Large intestine (tissue), 3 donors: ENCODE measurements around the gene DOLK. TPM values are rescaled to one million over a fixed set of nuclear protein-coding genes. Genes with fewer than 3 reads are reported as not detected.

Experiments used
- DNase-seq, 2 donors: peaks; one replicate each; pipeline versions ENCODE4 v3.0.0 to v3.0.0-alpha.2; 2013
- H3K27ac ChIP-seq: one replicate; pipeline ENCODE4 v1.5.1; 2013; ENCODE audit warnings: low read length
- H3K27me3 ChIP-seq: 2 replicates; pipeline ENCODE4 v1.6.1; 2013; ENCODE audit warnings: low read length; ENCODE audit not compliant: control insufficient read depth, insufficient read depth
- H3K36me3 ChIP-seq: 2 replicates; pipeline ENCODE4 v1.6.1; 2013; ENCODE audit warnings: low read length; ENCODE audit not compliant: control insufficient read depth, insufficient read depth
- H3K4me1 ChIP-seq: one replicate; pipeline ENCODE4 v1.6.1; 2013; ENCODE audit warnings: low read length; ENCODE audit not compliant: control insufficient read depth, insufficient read depth
- H3K4me3 ChIP-seq: one replicate; pipeline ENCODE4 v1.5.1; 2013; ENCODE audit warnings: low read length
- H3K9me3 ChIP-seq: one replicate; pipeline ENCODE4 v1.6.1; 2013; ENCODE audit warnings: mild to moderate bottlenecking, low read depth, low read length, moderate library complexity; ENCODE audit not compliant: control insufficient read depth
- WGBS: methylation state at CpG from one replicate; pipeline ENCODE4 v1.1.5; 2013; ENCODE audit warnings: low lambda C conversion rate; ENCODE audit not compliant: insufficient coverage; 5-methylcytosine and 5-hydroxymethylcytosine counted together
- polyA plus RNA-seq: library from polyadenylated mRNA; unstranded; fragments of 120-200 nt; gene quantifications from one replicate; pipeline ENCODE4 v1.2.1, GENCODE V29; 2013

Gene DOLK
- polyA plus RNA-seq, 1 donor = 14.8 TPM

DNA sequence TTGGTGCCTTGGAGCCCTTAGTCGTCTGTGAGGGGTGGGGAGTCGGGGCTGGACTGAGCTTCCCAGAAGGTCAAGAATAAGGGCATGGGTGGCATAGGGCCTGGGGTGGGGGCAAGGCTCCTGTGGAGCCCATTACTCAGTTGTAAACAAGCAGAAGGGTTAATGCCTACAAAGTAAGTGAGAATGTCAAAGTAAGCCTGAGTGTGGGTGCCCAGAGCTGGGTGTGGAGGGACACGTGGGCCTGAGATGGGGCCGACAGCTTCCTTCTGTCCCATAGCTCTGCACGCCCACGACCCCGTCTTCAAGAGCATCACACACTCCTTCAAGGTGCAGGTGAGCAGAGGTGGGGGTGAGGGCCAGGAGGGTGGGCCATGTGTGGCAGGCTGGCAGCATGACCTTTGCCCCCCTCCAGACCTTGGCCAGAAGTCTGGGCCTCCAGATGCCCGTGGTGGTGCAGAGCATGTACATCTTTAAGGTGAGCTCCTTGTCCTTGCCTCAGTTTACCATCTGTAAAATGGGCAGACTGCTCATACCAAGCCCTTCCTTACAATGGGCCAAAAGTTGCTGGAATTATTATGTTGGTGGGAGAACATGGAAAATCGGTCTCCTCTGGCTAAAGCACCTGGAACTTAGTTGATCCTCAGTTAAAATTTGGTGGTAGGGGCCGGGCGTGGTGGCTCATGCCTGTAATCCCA lies 11.1 kb downstream of the DOLK start:
- no peaks in the 10 kb centered on the region for H3K9me3 ChIP-seq
- no peak overlapping the region for H3K27ac ChIP-seq
- H3K36me3 ChIP-seq = no peaks in the 10 kb centered on the region
- H3K27me3 ChIP-seq = no peaks in the 10 kb centered on the region
- WGBS = no CpG with 5 or more reads among the region's 11 CpGs
- H3K4me1 ChIP-seq = no peaks in the 10 kb centered on the region
- no peak for DNase-seq
- no peak overlapping the region for H3K4me3 ChIP-seq

DNA sequence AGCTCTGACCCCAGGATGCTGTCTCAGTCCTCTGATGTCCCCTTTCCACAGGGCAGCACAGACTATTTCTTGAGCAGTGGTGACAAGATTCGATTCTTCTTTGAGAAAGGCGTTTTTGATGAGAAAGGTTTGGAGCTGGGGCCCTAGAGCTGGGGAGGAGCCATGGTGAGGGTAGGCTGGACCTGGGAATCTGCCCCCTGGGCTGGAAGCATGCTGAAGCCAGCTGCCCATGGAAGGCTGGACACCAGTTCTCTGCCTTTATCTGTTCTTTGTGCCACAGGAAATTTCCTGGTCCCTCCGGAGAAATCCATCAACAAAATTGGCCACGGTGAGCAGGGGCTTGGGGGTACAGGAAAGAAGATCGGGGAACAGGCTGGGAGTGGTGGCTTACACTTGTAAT lies 13.7 kb downstream of the DOLK start:
- no CpG with 5 or more reads among the region's 5 CpGs for WGBS
- H3K9me3 ChIP-seq = no peaks in the 10 kb centered on the region

DNA sequence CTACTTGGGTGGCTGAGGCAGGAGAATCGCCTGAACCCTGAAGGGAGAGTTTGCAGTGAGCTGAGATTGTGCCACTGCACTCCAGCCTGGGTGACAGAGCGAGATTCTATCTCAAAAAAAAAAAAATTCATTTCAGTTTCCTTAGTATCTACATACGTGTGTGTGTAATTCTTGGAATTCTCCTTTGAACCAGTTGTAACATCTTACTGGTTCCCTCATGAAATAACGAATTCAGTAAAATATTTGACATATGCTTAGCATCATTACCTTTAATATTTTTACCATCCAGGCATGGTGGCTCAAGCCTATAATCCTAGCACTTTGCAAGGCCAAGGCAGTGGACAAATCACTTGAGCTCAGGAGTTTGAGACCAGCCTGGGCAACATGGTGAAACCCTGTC lies 17.8 kb downstream of the DOLK start:
- Histone ChIP-seq H3K27me3 (no peaks in the 10 kb centered on the region), H3K4me1 (no peaks in the 10 kb centered on the region), H3K4me3 (no peak overlapping the region), H3K36me3 (no peaks in the 10 kb centered on the region), H3K9me3 (no peaks in the 10 kb centered on the region), H3K27ac (no peak overlapping the region)
- no peak for DNase-seq
- no CpG with 5 or more reads among the region's 4 CpGs for WGBS

More for the DNA sequence above, 13.7 kb downstream of the DOLK start:
- H3K27me3 ChIP-seq = no peaks in the 10 kb centered on the region
- H3K4me1 ChIP-seq = no peaks in the 10 kb centered on the region
- no peak for DNase-seq
- no peaks in the 10 kb centered on the region for H3K36me3 ChIP-seq
- H3K27ac ChIP-seq = no peak overlapping the region
- no peak overlapping the region for H3K4me3 ChIP-seq

DNA sequence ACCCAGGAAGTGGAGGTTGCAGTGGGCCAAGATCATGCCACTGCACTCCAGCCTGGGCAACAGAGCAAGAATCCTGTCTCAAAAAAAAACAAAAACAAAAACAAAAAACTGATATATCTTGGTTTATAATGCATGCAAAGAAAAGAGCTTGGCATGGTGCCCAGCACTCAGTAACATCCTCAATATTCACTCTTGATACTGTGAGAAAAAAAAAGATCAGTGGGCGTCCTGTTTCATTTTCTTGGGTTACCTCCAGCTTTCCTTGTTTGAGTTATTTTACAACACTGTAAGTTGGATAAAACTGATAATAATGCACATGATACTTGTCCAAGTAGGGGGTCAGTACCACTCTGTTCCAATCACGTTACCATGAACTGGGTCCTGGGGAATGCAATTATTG lies 18.8 kb downstream of the DOLK start:
- H3K27ac ChIP-seq = no peak overlapping the region
- H3K4me3 ChIP-seq = no peak overlapping the region
- no CpG with 5 or more reads among the region's 2 CpGs for WGBS
- H3K9me3 ChIP-seq = no peaks in the 10 kb centered on the region
- no peaks in the 10 kb centered on the region for H3K4me1 ChIP-seq
- no peaks in the 10 kb centered on the region for H3K27me3 ChIP-seq
- H3K36me3 ChIP-seq = no peaks in the 10 kb centered on the region
- DNase-seq = no peak

DNA sequence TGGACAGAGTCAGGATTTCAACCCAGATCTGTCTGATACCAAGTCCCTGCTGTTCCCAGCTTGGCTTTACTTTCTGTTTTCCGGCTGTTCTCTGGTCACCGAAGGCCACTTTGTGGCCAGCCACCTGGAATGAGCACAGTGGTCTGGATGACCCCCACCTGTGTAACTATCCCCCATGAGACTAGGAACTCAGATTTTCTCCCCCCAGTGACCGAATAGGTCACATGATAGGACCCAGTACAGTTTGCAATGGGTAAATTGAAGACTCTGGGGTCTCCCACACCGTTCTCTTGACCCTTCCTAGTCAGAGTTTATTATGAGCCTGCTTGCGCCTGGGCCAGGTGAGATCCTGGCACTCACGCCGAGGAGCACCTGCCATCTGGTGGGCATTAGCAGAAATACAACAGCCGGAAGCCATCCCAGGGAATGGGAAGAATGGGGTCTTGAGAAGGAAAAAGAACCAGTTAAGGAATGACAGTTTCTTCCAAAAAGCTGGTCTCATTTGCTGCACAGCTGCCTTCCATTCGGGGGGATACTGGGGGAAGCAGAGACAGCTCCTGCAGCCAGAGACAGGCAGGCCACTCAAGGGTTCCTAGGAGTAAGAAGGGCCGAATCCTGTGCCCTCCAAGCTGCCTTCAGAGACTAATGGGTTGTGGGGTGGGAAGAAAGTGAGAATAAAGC lies 19.5 kb downstream of the DOLK start:
- no peak overlapping the region for H3K27ac ChIP-seq
- WGBS = no CpG with 5 or more reads among the region's 10 CpGs
- H3K27me3 ChIP-seq = no peaks in the 10 kb centered on the region
- H3K4me1 ChIP-seq = no peaks in the 10 kb centered on the region
- DNase-seq = peak; percentile 29 to 39
- no peaks in the 10 kb centered on the region for H3K9me3 ChIP-seq
- no peak overlapping the region for H3K4me3 ChIP-seq
- H3K36me3 ChIP-seq = no peaks in the 10 kb centered on the region

DNA sequence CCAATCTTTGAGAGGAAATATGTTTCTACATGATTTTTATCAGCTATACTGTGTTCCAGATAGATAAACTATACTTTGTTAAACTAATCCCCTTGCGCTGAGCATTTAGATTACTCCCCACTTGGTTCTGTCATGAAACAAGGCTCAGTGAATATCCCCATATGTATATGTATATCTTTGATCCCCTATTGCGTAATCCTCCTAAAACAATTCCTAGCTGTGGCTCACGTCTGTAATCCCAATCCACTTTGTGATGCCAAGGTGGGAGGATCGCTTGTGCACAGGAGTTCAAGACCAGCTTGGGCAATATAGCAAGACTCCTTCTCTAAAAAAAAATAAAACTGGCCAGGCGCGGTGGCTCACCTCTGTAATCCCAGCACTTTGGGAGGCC lies 23.9 kb downstream of the DOLK start:
- DNase-seq = no peak
- WGBS = 100% methylated on average over 1 of the region's 6 CpGs
- Histone ChIP-seq H3K27me3 (no peaks in the 10 kb centered on the region), H3K4me1 (peaks cover 13% of the 10 kb centered on the region), H3K4me3 (no peak overlapping the region), H3K36me3 (no peaks in the 10 kb centered on the region), H3K27ac (no peak overlapping the region), H3K9me3 (no peaks in the 10 kb centered on the region)

DNA sequence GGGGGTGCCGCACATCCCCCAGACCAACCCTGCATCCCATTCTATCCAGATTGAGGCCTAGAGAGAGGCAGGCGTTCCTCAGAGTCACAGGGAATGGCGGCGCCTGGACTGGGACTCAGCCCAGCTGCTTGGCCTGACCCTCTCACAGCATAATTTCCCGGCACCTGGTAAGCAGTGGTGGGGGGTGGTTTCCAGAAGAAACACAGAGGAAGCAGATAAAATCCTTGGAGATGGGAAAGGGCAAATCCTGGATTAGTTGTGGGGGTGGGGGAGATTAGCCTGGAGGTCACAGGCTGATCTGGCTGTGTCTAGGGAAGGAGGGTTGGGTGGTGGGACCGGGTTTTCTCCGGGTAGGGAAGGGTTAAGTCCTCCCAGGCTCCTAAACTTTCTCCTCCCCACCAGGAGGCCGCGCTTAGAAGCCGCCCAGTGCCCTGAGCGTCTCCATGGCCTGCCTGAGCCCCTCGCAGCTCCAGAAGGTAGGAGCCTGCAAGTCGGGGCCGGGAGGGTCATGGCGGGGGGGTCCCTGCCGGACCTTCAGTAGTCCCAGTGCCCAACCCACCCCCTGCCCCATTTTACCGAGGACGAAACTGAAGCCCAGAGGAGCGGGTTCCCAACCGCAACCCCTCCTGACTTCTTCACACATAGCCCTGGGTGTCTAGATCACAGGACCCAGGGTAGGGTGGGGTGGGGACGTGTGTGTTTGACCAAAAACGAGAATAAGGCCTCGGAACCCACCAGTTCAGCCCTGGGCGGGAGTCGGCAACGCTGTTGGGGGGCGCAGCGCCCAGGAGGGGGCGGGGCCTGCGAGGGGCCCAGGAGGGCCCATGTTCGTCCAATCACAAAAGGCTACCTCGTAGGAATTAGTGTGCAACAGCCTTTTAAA lies 25.3 kb downstream of the DOLK start:
- Histone ChIP-seq H3K4me3 (peak overlapping the region; percentile 79), H3K27ac (peak overlapping the region; percentile 63), H3K27me3 (no peaks in the 10 kb centered on the region), H3K4me1 (peaks cover 13% of the 10 kb centered on the region), H3K9me3 (no peaks in the 10 kb centered on the region), H3K36me3 (peaks cover 6% of the 10 kb centered on the region)
- peak; percentile 34 to 73 for DNase-seq
- WGBS = no CpG with 5 or more reads among the region's 32 CpGs

DNA sequence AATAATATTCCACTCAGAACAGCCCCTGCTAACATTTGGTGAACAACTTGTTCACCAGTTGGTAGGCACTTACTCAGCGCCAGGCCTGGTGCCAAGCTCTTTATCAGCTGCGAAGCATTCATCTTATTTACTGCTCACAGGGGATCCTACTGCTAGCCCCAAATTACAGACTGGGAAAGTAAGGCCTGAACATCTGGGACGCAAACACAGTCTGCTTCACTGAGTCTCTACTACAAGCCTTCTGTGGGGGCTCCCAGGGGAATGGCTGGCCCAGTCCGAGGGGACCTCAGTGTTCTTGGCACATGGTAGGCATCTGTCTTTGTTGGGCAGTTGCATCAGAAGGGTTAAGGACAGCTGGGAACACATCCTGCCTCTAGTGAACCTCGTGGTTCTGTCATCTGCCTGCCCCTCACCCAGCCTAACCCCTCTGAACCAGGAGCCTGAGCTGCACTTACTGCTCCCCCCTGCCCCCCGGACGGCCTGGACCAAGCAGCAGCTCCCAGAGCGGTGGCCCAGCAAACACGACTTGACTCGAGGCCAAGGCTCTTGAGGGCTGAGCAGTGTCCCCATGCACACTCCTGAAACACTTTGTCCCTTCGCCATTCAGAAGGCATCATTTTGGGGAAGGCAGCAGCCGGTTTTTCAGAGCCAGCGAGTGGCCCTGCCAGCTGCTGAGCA lies 26.9 kb downstream of the DOLK start, which contains the start of gene PHYHD1:
PHYHD1 (plus strand) TSS at position 602 of the 678 bp plus-strand sequence. CDS start 1,342 bp downstream, outside the sequence.
- peaks cover 13% of the 10 kb centered on the region for H3K4me1 ChIP-seq
- no peak for DNase-seq
- WGBS = no CpG with 5 or more reads among the region's 13 CpGs

DNA sequence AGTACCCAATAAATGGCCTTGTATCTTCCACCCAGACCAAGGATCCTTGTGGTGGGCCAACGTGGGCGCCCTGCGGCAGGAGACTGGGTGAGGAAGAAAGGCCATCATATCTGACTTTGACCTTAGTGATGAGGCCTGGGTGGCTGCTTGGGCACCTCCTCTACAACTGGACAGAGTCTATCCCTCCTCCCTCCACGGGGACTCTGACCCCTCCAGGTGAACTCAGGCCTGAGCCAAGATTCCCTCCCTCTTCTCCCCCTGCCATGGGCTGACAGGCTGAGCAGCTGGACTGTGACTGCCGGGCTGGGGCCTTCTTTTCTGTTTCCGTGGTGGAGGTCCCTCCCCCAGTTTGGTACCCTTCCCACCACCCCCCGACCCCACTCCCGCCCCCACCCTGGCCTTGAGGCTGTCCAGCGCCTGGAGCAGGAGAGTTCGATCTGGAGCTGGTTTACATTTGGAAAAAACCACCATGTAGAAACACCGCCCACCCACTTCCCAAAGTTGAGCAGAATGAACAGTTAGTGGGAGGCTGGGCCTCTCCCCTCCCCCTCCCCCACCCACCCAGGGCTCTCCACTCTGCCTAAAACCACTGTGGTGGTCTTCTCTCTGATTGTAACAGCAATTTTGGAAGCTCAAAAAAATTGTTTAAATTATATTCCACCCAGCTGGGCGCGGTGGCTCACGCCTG lies 27.9 kb downstream of the DOLK start:
- Histone ChIP-seq H3K36me3 (peaks cover 26% of the 10 kb centered on the region), H3K27me3 (no peaks in the 10 kb centered on the region), H3K4me1 (peaks cover 13% of the 10 kb centered on the region), H3K4me3 (no peak overlapping the region), H3K9me3 (peaks cover 3% of the 10 kb centered on the region), H3K27ac (peak overlapping the region; percentile 68)
- DNase-seq = peak; percentile 72 to 82
- no CpG with 5 or more reads among the region's 14 CpGs for WGBS

More for the DNA sequence above, 26.9 kb downstream of the DOLK start, which contains the start of gene PHYHD1:
- H3K4me3 ChIP-seq = peak within 1 kb of the TSS; percentile 79
- H3K27me3 ChIP-seq = no peaks in the 10 kb centered on the region
- peaks cover 20% of the 10 kb centered on the region for H3K36me3 ChIP-seq
- H3K9me3 ChIP-seq = peaks cover 3% of the 10 kb centered on the region
- peak within 1 kb of the TSS; percentile 63 for H3K27ac ChIP-seq
